ENCODE data around the gene GNG13. TPM values are rescaled to one million over a fixed set of nuclear protein-coding genes. Genes with fewer than 3 reads are reported as not detected.
"Not testable (repeated sequence)": the region's sequence is repeated elsewhere in the genome, so short reads cannot be mapped to it uniquely, and the experiment has no call there.

GNG13 gene
- total RNA-seq, 2 experiments from 2014 or later, result not detected

- DNase-seq, result no peak
- Mint-ChIP-seq H3K9me3 (peaks cover under 1% of the 10 kb centered on the region), H3K36me3 (ENCODE audit: low read depth) (peaks cover 1% of the 10 kb centered on the region), H3K27me3 (peaks cover 2% of the 10 kb centered on the region), H3K4me1 (ENCODE audit: low read depth) (no peaks in the 10 kb centered on the region), H3K4me3 (no peak overlapping the region), H3K27ac (no peak overlapping the region)
- ChIA-PET POLR2A (no interaction called here), CTCF (no interaction called here)
- TF ChIP-seq, protein P1, sequence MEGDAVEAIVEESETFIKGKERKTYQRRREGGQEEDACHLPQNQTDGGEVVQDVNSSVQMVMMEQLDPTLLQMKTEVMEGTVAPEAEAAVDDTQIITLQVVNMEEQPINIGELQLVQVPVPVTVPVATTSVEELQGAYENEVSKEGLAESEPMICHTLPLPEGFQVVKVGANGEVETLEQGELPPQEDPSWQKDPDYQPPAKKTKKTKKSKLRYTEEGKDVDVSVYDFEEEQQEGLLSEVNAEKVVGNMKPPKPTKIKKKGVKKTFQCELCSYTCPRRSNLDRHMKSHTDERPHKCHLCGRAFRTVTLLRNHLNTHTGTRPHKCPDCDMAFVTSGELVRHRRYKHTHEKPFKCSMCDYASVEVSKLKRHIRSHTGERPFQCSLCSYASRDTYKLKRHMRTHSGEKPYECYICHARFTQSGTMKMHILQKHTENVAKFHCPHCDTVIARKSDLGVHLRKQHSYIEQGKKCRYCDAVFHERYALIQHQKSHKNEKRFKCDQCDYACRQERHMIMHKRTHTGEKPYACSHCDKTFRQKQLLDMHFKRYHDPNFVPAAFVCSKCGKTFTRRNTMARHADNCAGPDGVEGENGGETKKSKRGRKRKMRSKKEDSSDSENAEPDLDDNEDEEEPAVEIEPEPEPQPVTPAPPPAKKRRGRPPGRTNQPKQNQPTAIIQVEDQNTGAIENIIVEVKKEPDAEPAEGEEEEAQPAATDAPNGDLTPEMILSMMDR (IDR thresholded peaks at IDR 0.05), result no peak
- no peak for ATAC-seq
- intact Hi-C loops (cut with micrococcal nuclease), result no loop called here
These were observed 41.0 kb upstream of the GNG13 start for GRCh38 chr16:841455-842060.

DNA sequence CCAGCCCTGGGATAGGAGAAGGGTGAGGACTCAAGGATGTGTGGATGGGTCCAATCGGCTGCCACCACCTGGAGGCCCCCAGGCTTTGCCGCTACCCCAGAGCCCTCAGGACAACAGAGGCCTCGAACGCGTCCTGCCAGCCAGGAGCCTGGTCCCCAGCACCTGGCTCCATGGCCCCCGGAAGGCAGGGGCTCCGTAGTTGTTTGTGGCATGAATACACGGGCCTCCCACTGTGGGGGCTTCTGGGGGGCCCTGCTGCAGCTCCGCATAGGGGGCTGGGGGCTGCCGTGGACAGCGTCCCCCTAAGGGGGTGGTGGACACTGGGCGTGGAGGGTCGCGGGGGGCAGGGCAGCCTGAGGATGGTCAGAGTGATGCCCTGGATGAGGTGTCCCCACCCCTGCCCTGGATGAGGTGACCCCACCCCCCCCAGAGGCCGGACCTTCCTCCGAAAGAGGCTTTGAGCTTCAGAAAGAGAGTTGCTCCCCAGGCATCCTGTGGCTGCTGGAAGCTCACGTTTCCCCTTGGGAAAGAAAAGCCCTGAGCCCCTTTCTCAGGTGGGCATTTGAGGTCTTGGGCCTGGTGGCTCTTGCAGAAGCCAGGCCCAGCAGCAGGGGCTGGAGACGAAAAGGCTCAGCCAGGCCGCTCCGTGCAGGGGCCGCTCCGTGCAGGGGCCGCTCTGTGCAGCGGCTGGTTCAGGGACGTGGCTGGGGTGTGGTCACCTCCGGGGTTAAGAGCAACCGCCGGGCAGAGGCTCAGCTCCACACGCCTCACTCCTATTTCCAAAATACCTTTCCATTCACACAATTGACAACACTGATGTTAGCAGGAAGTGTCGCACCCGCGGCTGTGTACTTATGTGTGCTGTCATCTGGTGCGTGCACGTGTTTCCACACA is 40.3 kb upstream of the GNG13 start:
- TF ChIP-seq, protein P1 (IDR thresholded peaks at IDR 0.05), result no peak
- ChIA-PET CTCF (no interaction called here), POLR2A (no interaction called here)
- H3K27me3 Mint-ChIP-seq, result peaks cover 2% of the 10 kb centered on the region
- H3K4me1 Mint-ChIP-seq (ENCODE audit: low read depth), result no peaks in the 10 kb centered on the region
- DNase-seq (no peak), ATAC-seq (no peak)
- peaks cover 7% of the 10 kb centered on the region for H3K9me3 Mint-ChIP-seq
- H3K36me3 Mint-ChIP-seq (ENCODE audit: low read depth), result peaks cover 1% of the 10 kb centered on the region
- intact Hi-C loops (cut with micrococcal nuclease), result no loop called here
- H3K4me3 Mint-ChIP-seq, result no peak overlapping the region
- no peak overlapping the region for H3K27ac Mint-ChIP-seq

DNA sequence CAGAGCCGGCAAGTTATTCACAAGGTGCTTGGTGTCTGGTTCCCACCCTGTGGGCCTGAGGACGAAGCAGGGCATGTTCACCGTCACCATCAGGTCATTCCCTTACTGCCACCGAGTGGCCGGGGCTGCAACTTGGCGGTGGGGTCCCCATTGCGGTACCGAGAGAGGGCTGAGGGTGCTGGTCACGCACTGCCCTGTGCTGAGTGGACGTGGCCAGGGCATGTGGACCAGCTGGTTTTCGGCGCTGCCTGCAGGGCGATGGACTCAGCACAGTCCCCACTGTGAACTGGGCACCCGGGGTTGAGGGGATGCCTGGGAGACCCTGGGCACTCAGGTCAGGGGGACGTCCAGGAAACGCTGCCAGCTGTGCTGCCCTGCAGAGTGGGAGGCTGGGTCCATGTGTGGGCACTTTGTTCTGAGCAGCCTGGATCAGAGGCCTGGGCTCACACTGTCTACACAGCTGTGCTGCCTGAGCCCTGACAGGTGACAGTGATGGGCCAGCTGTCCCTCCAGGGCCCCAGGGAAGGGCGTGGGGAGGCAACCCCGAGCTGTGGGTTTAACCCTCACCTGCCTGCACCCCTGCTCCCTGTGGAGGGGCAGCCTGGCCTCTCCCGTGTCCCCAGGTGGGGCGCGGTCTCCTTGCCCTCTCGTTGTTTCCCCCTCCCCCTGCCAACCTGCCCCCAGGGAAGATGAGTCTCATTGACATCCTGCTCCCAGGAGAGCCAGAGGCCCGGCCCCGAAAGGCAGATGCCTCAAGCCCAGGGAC is 39.3 kb upstream of the GNG13 start:
- POLR2A ChIA-PET, result no interaction called here
- no peak for ATAC-seq
- Mint-ChIP-seq H3K27ac (no peak overlapping the region), H3K9me3 (peaks cover 9% of the 10 kb centered on the region), H3K36me3 (ENCODE audit: low read depth) (peaks cover 1% of the 10 kb centered on the region), H3K27me3 (peaks cover 2% of the 10 kb centered on the region), H3K4me3 (no peak overlapping the region), H3K4me1 (ENCODE audit: low read depth) (no peaks in the 10 kb centered on the region)
- DNase-seq, result no peak
- TF ChIP-seq, protein P1 (IDR thresholded peaks at IDR 0.05), result no peak
- intact Hi-C loops (cut with micrococcal nuclease), result no loop called here
- CTCF ChIA-PET, result no interaction called here

GRCh38 chr16:838741-839140 is 38.2 kb upstream of the GNG13 start:
- Mint-ChIP-seq H3K4me1 (ENCODE audit: low read depth) (no peaks in the 10 kb centered on the region), H3K36me3 (ENCODE audit: low read depth) (peaks cover 1% of the 10 kb centered on the region), H3K27ac (no peak overlapping the region), H3K4me3 (no peak overlapping the region), H3K9me3 (peaks cover 9% of the 10 kb centered on the region), H3K27me3 (peaks cover 2% of the 10 kb centered on the region)
- ChIA-PET POLR2A (no interaction called here), CTCF (no interaction called here)
- intact Hi-C loops (cut with micrococcal nuclease), result no loop called here
- DNase-seq (no peak), ATAC-seq (no peak)
- TF ChIP-seq, protein P1 (IDR thresholded peaks at IDR 0.05), result no peak

- intact Hi-C loops (cut with micrococcal nuclease); H3K27me3 Mint-ChIP-seq: not testable (repeated sequence)
These were observed 36.3 kb upstream of the GNG13 start for GRCh38 chr16:836822-837221.

More at GRCh38 chr16:836822-837221, 36.3 kb upstream of the GNG13 start:
- H3K4me3 Mint-ChIP-seq; H3K4me1 Mint-ChIP-seq (ENCODE audit: low read depth); H3K9me3 Mint-ChIP-seq; H3K36me3 Mint-ChIP-seq (ENCODE audit: low read depth); POLR2A ChIA-PET; H3K27ac Mint-ChIP-seq; DNase-seq; ATAC-seq; CTCF ChIA-PET: not testable (repeated sequence)
